SK-N-MC (cell line): ENCODE results near the gene ELFN1.

ENCODE experiments used
- DNase-seq: peaks from one replicate; pipeline ENCODE4 v3.0.0-alpha.2; 2011; ENCODE audit warnings: low read depth, low spot score
- H3K27ac ChIP-seq: fragments of 200-600 bp; sonication (generic); 2 replicates; pipeline ENCODE4 v1.5.1; 2016; ENCODE audit warnings: mixed run types
- H3K36me3 ChIP-seq: fragments of 200-600 bp; sonication (generic); 2 replicates; pipeline ENCODE4 v1.6.1; 2017; ENCODE audit warnings: antibody characterized with exemption, low read length, mixed read lengths; ENCODE audit not compliant: insufficient read depth
- H3K4me3 ChIP-seq: fragments of 200-600 bp; sonication (generic); 2 replicates; pipeline ENCODE4 v1.5.1; 2016
- H3K9ac ChIP-seq: fragments of 200-600 bp; sonication (generic); 2 replicates; pipeline ENCODE4 v1.8.0; 2017; ENCODE audit warnings: mixed run types, mixed read lengths; ENCODE audit not compliant: insufficient read length
- H3K9me3 ChIP-seq: fragments of 200-600 bp; sonication (generic); 2 replicates; pipeline ENCODE4 v1.6.1; 2017; ENCODE audit warnings: low read depth, mild to moderate bottlenecking, antibody characterized with exemption, low read length, moderate library complexity, mixed read lengths
- EZH2 ChIP-seq: fragments of 200-600 bp; sonication (generic); IDR thresholded peaks from one replicate; pipeline ENCODE4 v1.6.1; 2017; ENCODE audit warnings: antibody characterized with exemption
- FOXP2 ChIP-seq: optimal IDR thresholded peaks from 2 replicates; pipeline ENCODE3; 2011; ENCODE audit warnings: mild to moderate bottlenecking, moderate library complexity; ENCODE audit not compliant: insufficient read depth; ENCODE audit errors: extremely low read length, control extremely low read depth
- POLR2AphosphoS5 ChIP-seq: IDR thresholded peaks from 2 replicates; pipeline ENCODE4 v1.6.1; 2012; ENCODE audit warnings: mild to moderate bottlenecking, low read depth, low read length, borderline replicate concordance

Gene ELFN1

GRCh38 chr7:1688542-1688941 is 18.5 kb downstream of the ELFN1 start:
- no peak overlapping the region for H3K4me3 ChIP-seq
- no peak for TF ChIP-seq EZH2
- no peak for TF ChIP-seq POLR2AphosphoS5
- TF ChIP-seq FOXP2: no peak
- no peaks in the 10 kb centered on the region for H3K36me3 ChIP-seq

GRCh38 chr7:1689311-1689710 is 19.2 kb downstream of the ELFN1 start:
- Histone ChIP-seq H3K36me3 (no peaks in the 10 kb centered on the region), H3K9ac (no peak overlapping the region), H3K27ac (no peak overlapping the region), H3K9me3 (no peaks in the 10 kb centered on the region), H3K4me3 (no peak overlapping the region)
- DNase-seq: no peak
- TF ChIP-seq FOXP2 (no peak), EZH2 (no peak), POLR2AphosphoS5 (no peak)

More at GRCh38 chr7:1688542-1688941, 18.5 kb downstream of the ELFN1 start:
- Histone ChIP-seq H3K27ac (no peak overlapping the region), H3K9ac (no peak overlapping the region), H3K9me3 (no peaks in the 10 kb centered on the region)
- DNase-seq: no peak

GRCh38 chr7:1690359-1690958 is 20.4 kb downstream of the ELFN1 start:
- DNase-seq: no peak

GRCh38 chr7:1691096-1691495 is 21.0 kb downstream of the ELFN1 start:
- DNase-seq: no peak
- no peak overlapping the region for H3K9ac ChIP-seq
- H3K4me3 ChIP-seq: no peak overlapping the region
- TF ChIP-seq EZH2 (no peak), POLR2AphosphoS5 (no peak), FOXP2 (no peak)
- H3K9me3 ChIP-seq: no peaks in the 10 kb centered on the region
- H3K27ac ChIP-seq: no peak overlapping the region
- no peaks in the 10 kb centered on the region for H3K36me3 ChIP-seq

More at GRCh38 chr7:1690359-1690958, 20.4 kb downstream of the ELFN1 start:
- Histone ChIP-seq H3K4me3 (no peak overlapping the region), H3K9ac (no peak overlapping the region), H3K27ac (no peak overlapping the region), H3K9me3 (no peaks in the 10 kb centered on the region), H3K36me3 (no peaks in the 10 kb centered on the region)
- no peak for TF ChIP-seq FOXP2
- no peak for TF ChIP-seq EZH2
- no peak for TF ChIP-seq POLR2AphosphoS5

- no peaks in the 10 kb centered on the region for H3K9me3 ChIP-seq
- H3K36me3 ChIP-seq: no peaks in the 10 kb centered on the region
- no peak for DNase-seq
- no peak overlapping the region for H3K4me3 ChIP-seq
- no peak overlapping the region for H3K9ac ChIP-seq
- no peak overlapping the region for H3K27ac ChIP-seq
- no peak for TF ChIP-seq EZH2
These were observed 21.8 kb downstream of the ELFN1 start for GRCh38 chr7:1691601-1692514.

GRCh38 chr7:1692515-1693418 is 22.7 kb downstream of the ELFN1 start:
- H3K9me3 ChIP-seq: no peaks in the 10 kb centered on the region
- no peak for TF ChIP-seq FOXP2
- H3K36me3 ChIP-seq: no peaks in the 10 kb centered on the region
- no peak overlapping the region for H3K9ac ChIP-seq
- no peak for DNase-seq
- no peak overlapping the region for H3K4me3 ChIP-seq
- H3K27ac ChIP-seq: no peak overlapping the region

- no peak overlapping the region for H3K27ac ChIP-seq
These were observed 23.4 kb downstream of the ELFN1 start for GRCh38 chr7:1693419-1693990.

GRCh38 chr7:1693991-1694524 is 24.0 kb downstream of the ELFN1 start:
- DNase-seq: no peak
- Histone ChIP-seq H3K27ac (no peak overlapping the region), H3K4me3 (no peak overlapping the region), H3K9me3 (no peaks in the 10 kb centered on the region), H3K36me3 (no peaks in the 10 kb centered on the region), H3K9ac (no peak overlapping the region)
- TF ChIP-seq POLR2AphosphoS5: no peak
- no peak for TF ChIP-seq EZH2
- no peak for TF ChIP-seq FOXP2

More at GRCh38 chr7:1693419-1693990, 23.4 kb downstream of the ELFN1 start:
- Histone ChIP-seq H3K4me3 (no peak overlapping the region), H3K36me3 (no peaks in the 10 kb centered on the region), H3K9me3 (no peaks in the 10 kb centered on the region), H3K9ac (no peak overlapping the region)
- DNase-seq: no peak
- TF ChIP-seq EZH2 (no peak), POLR2AphosphoS5 (no peak), FOXP2 (no peak)
